GM21825 (cell line): Measurements from ENCODE around the gene SH3BP5.

Experiments
- ATAC-seq: cut with Tn5 transposase; IDR thresholded peaks from one replicate; pipeline ENCODE4 v1.9.1; 2021; ENCODE audit warnings: mild to moderate bottlenecking, moderate library complexity; ENCODE audit not compliant: unreplicated experiment

SH3BP5 gene

GRCh38 chr3:15260531-15260930 is 71.9 kb downstream of the SH3BP5 start:
- ATAC-seq: no peak

GRCh38 chr3:15258720-15259119 is 73.7 kb downstream of the SH3BP5 start:
- ATAC-seq: no peak

- ATAC-seq: no peak
Observed at GRCh38 chr3:15256861-15257341, 75.5 kb downstream of the SH3BP5 start.

GRCh38 chr3:15255215-15255614 is 77.2 kb downstream of the SH3BP5 start:
- no peak for ATAC-seq

GRCh38 chr3:15253023-15253697 is 79.2 kb downstream of the SH3BP5 start:
- no peak for ATAC-seq

GRCh38 chr3:15246186-15246585 is 86.2 kb downstream of the SH3BP5 start:
- ATAC-seq: no peak

GRCh38 chr3:15243822-15244482 is 88.4 kb downstream of the SH3BP5 start:
- ATAC-seq: no peak

- no peak for ATAC-seq
Observed at GRCh38 chr3:15241341-15241740, 91.0 kb downstream of the SH3BP5 start.

- ATAC-seq: no peak
Observed at GRCh38 chr3:15229262-15229661, 103.1 kb downstream of the SH3BP5 start.

GRCh38 chr3:15228147-15228546 is 104.2 kb downstream of the SH3BP5 start:
- no peak for ATAC-seq

- ATAC-seq: no peak
Observed at GRCh38 chr3:15223685-15224572, 108.5 kb downstream of the SH3BP5 start.

- no peak for ATAC-seq
Observed at GRCh38 chr3:15221574-15222217, 110.7 kb downstream of the SH3BP5 start.

- no peak for ATAC-seq
Observed at GRCh38 chr3:15220661-15221060, 111.7 kb downstream of the SH3BP5 start.

GRCh38 chr3:15220056-15220455 is 112.3 kb downstream of the SH3BP5 start:
- ATAC-seq: no peak

- ATAC-seq: no peak
Observed at GRCh38 chr3:15218689-15219088, 113.7 kb downstream of the SH3BP5 start.

GRCh38 chr3:15217841-15218267 is 114.5 kb downstream of the SH3BP5 start:
- ATAC-seq: no peak

- no peak for ATAC-seq
Observed at GRCh38 chr3:15217011-15217671, 115.2 kb downstream of the SH3BP5 start.

- ATAC-seq: no peak
Observed at GRCh38 chr3:15216501-15216900, 115.9 kb downstream of the SH3BP5 start.

- no peak for ATAC-seq
Observed at GRCh38 chr3:15215996-15216395, 116.4 kb downstream of the SH3BP5 start.

- no peak for ATAC-seq
Observed at GRCh38 chr3:15214758-15215157, 117.6 kb downstream of the SH3BP5 start.
